ENCODE results near the gene ECM1.

- TF ChIP-seq CTCF (IDR thresholded peaks at IDR 0.05; ENCODE audit: poor library complexity) (no peak), EZH2 (IDR thresholded peaks at IDR 0.05; ENCODE audit: borderline replicate concordance) (no peak)
Measured at GRCh38 chr1:150512846-150513245, 4.9 kb downstream of the ECM1 start.
